Measurements from ENCODE around the gene SLC24A3. TPM values are rescaled to one million over a fixed set of nuclear protein-coding genes. Genes with fewer than 3 reads are reported as not detected.

Gene SLC24A3
- total and polyA plus RNA-seq, 12 donors = 0.21 to 2.6 (median 0.84) TPM

DNA sequence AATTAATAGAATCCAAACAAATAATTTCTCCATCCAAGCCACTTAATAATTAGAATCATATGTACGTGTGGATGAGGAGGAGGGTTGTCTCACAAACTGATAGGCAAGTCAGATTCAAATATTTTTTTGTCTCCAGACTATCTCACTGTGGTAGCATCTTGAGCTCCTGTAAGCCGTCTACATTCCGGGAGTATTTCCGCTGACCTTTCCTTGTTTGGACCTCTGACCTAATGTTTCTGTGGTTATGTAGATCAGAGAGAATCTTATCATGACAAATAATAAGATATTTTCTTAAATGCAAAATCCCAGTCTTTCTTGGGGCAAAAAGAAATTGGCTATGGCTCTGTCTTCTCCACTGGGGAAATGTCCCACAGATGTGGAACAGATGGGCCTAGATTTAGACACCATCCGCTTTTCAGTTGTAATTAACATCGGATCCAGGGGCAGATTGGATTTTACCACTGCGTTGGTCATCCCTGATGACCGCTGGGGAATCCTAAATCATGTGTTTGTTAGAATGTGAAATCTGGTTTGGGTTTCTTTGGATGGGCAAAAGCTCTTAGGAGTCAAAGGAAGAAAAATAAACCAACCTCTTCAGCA is 348.5 kb downstream of the SLC24A3 start:
- peaks cover 0 to 4% (median 0%) of the 10 kb centered on the region in 7 donors for H3K27me3 ChIP-seq
- no peak overlapping the region for H3K27ac ChIP-seq
- no peak overlapping the region for H3K4me3 ChIP-seq
- no peak for DNase-seq
- H3K4me1 ChIP-seq = no peaks in the 10 kb centered on the region
- H3K9me3 ChIP-seq = no peaks in the 10 kb centered on the region
- peak in 3 of 8 donors; percentile 37 to 50 (median 48) for ATAC-seq
- no peaks in the 10 kb centered on the region for H3K36me3 ChIP-seq
- TF ChIP-seq, protein P1, sequence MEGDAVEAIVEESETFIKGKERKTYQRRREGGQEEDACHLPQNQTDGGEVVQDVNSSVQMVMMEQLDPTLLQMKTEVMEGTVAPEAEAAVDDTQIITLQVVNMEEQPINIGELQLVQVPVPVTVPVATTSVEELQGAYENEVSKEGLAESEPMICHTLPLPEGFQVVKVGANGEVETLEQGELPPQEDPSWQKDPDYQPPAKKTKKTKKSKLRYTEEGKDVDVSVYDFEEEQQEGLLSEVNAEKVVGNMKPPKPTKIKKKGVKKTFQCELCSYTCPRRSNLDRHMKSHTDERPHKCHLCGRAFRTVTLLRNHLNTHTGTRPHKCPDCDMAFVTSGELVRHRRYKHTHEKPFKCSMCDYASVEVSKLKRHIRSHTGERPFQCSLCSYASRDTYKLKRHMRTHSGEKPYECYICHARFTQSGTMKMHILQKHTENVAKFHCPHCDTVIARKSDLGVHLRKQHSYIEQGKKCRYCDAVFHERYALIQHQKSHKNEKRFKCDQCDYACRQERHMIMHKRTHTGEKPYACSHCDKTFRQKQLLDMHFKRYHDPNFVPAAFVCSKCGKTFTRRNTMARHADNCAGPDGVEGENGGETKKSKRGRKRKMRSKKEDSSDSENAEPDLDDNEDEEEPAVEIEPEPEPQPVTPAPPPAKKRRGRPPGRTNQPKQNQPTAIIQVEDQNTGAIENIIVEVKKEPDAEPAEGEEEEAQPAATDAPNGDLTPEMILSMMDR (IDR thresholded peaks at IDR 0.05) = no peak
- WGBS, 2 donors = 60 to 62% methylated on average over 8 of the region's 8 CpGs
- intact Hi-C loops (cut with DNase I) = no loop called here

DNA sequence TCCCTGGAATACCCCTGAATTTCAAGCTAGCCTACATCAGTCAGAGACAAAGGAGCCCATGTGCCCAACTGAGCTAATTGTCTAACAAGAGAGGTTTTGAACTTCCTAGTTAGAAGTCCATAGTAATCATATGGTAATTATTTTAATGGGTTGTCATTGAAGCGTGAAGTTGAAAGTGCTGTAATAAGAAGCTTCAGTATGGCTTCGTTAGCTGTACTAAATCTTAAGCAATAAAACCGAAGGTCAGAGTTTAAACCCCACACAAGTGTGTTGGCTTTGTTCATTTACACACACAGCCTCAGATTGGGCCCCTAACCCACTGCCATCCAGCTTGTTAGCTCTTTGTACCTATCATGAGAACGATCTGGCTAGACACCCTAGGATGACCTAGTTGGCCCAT is 350.0 kb downstream of the SLC24A3 start:
- WGBS, 2 donors = 85 to 90% methylated on average over 4 of the region's 4 CpGs
- no peak overlapping the region for H3K27ac ChIP-seq
- peaks cover 0 to 5% (median 0%) of the 10 kb centered on the region in 7 donors for H3K27me3 ChIP-seq
- no peaks in the 10 kb centered on the region for H3K9me3 ChIP-seq
- no peak overlapping the region for H3K4me3 ChIP-seq
- DNase-seq = no peak
- intact Hi-C loops (cut with DNase I) = no loop called here
- ATAC-seq = no peak
- no peaks in the 10 kb centered on the region for H3K4me1 ChIP-seq
- TF ChIP-seq, protein P1 (IDR thresholded peaks at IDR 0.05) = no peak
- H3K36me3 ChIP-seq = no peaks in the 10 kb centered on the region

DNA sequence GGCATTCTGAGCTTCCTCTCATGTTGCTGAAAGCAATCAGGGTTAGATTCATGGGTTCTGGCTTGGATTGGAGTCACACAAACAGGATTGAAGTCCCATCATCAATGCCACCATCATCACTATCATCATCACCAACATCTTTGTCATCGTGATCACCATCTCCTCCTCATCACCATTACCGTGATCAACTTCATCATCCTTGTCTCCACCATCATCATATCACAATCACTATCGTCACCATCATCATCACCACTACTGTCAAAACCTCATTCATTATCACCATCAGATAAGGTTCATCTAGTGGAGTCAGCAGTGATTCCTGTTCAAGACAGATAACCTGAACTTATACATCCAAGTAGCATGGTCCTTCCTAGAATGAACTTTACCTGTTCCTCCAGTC is 351.8 kb downstream of the SLC24A3 start:
- Histone ChIP-seq H3K27me3 (peaks cover 0 to 5% (median 0%) of the 10 kb centered on the region in 7 donors), H3K9me3 (no peaks in the 10 kb centered on the region), H3K36me3 (no peaks in the 10 kb centered on the region), H3K27ac (no peak overlapping the region), H3K4me1 (no peaks in the 10 kb centered on the region), H3K4me3 (no peak overlapping the region)
- WGBS, 2 donors = 88 to 96% methylated on average over 3 of the region's 3 CpGs
- no peak for DNase-seq
- TF ChIP-seq, protein P1 (IDR thresholded peaks at IDR 0.05) = no peak
- ATAC-seq = no peak
- intact Hi-C loops (cut with DNase I) = no loop called here

DNA sequence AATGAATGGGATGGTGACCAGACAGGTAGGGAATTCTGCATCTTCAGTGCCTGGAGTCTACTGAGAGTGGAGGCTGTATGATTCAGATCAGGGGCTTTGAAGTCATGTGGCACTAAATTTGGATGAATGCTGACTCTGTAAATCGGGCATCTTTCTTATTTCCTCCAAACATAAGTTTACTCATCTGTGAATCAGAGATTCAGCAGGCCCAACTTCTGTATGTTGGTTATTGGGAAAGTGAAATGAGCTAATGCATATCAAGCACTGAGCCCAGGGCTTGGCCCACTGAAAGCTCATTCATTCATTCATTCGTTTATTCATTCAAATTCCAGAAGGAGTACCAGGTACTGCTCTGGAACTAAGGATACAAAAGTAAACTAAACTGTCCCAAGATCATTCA is 353.3 kb downstream of the SLC24A3 start:
- Histone ChIP-seq H3K4me3 (no peak overlapping the region), H3K36me3 (no peaks in the 10 kb centered on the region), H3K27ac (no peak overlapping the region), H3K9me3 (peaks cover 0 to 8% (median 0%) of the 10 kb centered on the region in 11 donors), H3K4me1 (no peaks in the 10 kb centered on the region), H3K27me3 (peaks cover 0 to 5% (median 0%) of the 10 kb centered on the region in 7 donors)
- DNase-seq (no peak), ATAC-seq (no peak)
- TF ChIP-seq, protein P1 (IDR thresholded peaks at IDR 0.05) = no peak
- WGBS, 2 donors = 66 to 80% methylated on average over 2 of the region's 2 CpGs
- intact Hi-C loops (cut with DNase I) = no loop called here
